ENCODE data around the gene ACOT2.
A peak's percentile ranks its signal among the peaks of the same experiment; 100 is the strongest.
"Not testable (repeated sequence)": the region's sequence is repeated elsewhere in the genome, so short reads cannot be mapped to it uniquely, and the experiment has no call there.

Gene ACOT2, protein sequence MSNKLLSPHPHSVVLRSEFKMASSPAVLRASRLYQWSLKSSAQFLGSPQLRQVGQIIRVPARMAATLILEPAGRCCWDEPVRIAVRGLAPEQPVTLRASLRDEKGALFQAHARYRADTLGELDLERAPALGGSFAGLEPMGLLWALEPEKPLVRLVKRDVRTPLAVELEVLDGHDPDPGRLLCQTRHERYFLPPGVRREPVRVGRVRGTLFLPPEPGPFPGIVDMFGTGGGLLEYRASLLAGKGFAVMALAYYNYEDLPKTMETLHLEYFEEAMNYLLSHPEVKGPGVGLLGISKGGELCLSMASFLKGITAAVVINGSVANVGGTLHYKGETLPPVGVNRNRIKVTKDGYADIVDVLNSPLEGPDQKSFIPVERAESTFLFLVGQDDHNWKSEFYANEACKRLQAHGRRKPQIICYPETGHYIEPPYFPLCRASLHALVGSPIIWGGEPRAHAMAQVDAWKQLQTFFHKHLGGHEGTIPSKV

DNA sequence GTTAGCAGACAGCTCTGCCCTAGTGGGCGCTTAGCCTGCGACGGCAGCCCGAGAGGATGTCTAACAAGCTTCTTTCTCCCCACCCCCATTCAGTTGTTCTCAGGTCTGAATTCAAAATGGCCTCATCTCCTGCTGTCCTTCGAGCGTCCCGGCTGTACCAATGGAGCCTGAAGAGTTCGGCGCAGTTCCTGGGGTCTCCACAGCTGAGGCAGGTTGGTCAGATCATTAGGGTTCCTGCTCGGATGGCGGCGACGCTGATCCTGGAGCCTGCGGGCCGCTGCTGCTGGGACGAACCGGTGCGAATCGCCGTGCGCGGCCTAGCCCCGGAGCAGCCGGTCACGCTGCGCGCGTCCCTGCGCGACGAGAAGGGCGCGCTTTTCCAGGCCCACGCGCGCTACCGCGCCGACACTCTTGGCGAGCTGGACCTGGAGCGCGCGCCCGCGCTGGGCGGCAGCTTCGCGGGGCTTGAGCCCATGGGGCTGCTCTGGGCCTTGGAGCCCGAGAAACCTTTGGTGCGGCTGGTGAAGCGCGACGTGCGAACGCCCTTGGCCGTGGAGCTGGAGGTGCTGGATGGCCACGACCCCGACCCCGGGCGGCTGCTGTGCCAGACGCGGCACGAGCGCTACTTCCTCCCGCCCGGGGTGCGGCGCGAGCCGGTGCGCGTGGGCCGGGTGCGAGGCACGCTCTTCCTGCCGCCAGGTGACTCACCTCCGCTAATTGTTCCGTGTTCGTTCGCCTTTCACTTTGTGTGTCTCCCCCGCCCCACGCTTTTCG, at the start of gene ACOT2:
Gene ACOT2, plus strand, starts transcription at position 29 of the 774 bp plus-strand sequence. Its CDS starts 28 bp downstream, at position 57.
- peak in 13 of 14 donors; percentile 20 to 84 (median 59) for DNase-seq

DNA sequence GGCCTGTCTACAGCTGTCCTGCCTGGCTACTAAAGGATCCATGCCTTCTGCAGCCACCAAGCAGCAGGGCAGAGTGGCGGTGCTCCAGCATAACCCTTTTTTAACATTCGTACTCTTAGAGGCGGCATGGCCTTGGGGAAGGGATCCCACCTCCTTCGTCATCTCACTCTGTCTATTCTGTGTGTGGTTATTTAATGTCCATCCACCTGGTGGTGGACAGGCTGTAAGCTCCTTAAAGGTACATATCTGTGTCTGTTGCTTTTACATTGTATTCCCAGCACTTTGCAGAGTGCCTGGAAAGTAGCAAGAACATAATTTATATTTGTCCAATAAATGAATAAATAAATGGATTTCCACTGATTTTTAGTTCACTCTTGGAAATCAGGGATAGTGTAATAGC, 47.8 kb upstream of the ACOT2 start:
- no peak for DNase-seq

DNA sequence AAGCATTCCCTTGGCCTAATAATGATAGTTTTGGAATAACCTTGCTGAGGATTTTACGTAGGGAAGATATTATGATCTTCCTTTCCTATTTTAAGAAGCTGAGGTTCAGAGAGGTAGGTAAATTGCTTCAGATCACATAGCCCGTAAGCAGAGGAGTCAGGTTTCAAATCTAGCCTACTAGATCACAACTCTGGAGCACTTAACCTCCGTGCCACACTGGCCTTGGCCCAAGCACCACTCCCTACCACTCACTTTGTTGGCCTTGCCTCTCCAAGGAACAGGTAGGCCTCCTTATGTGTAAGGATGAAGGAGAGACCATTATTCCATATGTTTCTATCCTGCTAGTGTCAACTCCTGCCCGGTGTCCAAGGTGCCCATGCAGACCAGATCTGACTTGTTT, 44.5 kb upstream of the ACOT2 start:
- DNase-seq, result no peak

DNA sequence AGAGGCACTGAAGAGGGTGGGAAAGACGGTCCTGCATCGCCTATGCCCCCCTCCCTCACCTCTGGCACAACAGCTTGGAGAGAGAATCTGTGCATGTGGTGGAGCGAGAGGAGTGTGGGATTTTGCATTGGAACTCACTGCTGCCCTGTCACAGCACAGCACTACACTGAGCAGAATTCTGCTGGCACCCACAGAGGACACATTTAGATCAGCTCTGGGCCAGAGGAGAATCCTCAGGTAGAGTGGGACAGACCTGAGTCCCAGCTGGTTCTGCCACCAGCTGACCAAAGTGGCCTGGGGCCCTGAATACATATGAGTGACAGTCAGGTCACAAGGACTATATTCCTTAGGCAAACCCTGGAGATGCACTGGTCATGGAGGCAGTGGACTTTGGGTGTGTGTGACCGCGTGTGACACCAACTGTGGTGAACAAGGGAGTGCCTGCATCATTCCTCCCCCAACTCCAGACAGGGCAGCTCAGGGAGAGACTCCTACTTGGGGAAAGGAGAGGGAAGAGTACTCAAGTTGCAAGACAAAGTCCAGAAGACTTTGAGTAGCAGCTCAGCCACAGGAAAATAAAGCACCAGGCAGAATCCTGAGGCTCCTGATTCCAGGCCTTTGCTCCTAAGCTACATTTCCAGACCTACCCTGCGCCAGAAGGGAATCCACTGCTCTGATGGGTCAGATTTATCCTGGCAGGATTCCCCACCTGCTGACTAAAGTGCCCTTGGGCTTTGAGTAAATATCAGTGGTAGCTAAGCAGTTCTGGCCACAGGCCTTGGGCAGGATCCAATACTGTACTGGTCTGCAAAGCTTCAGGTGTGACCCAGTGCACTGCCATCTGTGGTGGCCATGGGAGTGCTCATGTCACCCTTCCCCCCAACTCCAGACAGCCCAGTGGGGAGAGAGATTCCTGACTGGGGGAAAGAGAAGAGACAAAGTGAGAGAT, 42.7 kb upstream of the ACOT2 start:
- no peak for DNase-seq

DNA sequence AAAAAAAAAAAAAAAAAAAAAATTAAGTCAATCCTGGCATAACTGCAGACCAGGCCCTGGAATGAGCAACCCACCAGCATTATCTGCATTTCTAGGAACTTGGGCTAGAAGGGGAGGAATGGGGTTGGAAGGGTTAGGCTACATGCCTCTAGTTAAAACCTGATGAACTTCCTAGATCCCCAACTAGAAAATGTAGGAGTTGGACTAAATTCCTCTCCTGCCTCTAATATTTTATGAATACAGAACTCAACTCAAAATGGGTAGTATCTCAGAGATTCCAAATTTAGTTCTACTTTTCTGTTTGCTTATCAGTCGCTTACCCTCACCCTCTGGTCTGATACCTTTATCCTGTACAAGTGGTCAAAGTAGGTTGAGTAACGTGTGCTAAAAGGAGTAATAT, 39.7 kb upstream of the ACOT2 start:
- DNase-seq, result not testable (repeated sequence)

DNA sequence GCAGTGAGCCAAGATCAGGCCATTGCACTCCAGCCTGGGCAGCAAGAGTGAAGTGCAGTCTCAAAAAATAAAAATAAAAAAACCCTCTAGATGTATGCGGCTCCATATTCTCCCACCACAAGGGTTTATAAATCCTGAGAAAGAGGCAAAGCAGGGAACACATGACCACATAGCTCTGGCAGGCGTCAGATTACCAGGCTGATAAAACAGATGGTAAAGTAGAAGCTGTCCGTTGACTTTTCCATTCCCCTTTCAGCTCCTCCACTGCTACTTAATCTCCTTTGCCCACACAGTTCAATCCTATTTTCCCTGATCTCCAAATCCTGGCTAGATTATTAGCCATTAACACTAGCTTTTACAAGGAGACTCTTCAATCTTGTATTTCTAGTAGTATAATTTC, 37.0 kb upstream of the ACOT2 start:
- DNase-seq, result not testable (repeated sequence)

DNA sequence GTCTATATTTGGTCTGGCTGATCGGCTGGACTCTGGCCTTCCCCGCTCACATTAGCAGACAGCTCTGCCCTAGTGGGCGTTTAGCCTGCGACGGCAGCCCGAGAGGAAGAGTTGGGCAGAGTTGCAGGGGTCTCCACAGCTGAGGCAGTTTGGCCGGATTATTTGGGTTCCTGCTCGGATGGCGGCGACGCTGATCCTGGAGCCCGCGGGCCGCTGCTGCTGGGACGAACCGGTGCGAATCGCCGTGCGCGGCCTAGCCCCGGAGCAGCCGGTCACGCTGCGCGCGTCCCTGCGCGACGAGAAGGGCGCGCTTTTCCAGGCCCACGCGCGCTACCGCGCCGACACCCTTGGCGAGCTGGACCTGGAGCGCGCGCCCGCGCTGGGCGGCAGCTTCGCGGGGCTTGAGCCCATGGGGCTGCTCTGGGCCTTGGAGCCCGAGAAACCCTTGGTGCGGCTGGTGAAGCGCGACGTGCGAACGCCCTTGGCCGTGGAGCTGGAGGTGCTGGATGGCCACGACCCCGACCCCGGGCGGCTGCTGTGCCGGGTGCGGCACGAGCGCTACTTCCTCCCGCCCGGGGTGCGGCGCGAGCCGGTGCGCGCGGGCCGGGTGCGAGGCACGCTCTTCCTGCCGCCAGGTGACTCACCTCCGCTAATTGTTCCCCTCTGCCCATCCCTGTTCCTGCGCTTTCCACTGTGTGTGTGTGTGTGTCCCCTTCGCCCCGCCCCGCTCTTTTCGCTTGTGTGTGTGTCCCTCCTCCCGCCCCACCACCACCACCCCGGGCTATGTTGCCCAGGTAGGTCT, 31.6 kb upstream of the ACOT2 start:
- DNase-seq, result peak in 4 of 14 donors; percentile 29 to 41 (median 32)

DNA sequence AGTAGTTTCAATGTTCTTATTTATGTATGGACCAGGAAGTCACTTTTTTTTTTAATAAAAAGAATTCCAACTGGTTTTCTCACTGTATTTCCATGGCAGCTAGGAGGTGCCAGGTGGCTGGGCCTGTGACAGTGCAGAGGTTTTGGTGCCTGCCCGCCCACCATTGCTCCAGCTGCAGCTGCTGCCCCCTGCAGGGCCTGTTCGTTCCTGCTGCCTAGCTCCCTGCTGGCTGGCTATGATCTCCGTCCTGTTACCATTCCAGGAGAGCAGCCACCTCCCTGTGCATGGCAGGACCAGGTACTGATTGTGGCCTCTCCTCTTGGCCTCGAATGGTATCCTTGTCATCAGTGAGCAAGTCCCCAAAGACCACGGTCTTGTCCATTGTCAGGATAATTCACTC, 30.0 kb upstream of the ACOT2 start:
- peak in 1 of 14 donors; percentile 3 for DNase-seq

DNA sequence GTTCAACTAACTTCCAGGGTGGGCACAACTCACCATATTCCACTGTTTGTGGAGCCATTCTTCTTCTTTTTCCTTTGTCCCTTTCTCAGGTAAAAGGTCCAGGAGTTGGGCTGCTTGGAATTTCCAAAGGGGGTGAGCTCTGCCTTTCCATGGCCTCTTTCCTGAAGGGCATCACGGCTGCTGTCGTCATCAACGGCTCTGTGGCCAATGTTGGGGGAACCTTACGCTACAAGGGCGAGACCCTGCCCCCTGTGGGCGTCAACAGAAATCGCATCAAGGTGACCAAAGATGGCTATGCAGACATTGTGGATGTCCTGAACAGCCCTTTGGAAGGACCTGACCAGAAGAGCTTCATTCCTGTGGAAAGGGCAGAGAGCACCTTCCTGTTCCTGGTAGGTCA, 26.1 kb upstream of the ACOT2 start:
- DNase-seq, result not testable (repeated sequence)

DNA sequence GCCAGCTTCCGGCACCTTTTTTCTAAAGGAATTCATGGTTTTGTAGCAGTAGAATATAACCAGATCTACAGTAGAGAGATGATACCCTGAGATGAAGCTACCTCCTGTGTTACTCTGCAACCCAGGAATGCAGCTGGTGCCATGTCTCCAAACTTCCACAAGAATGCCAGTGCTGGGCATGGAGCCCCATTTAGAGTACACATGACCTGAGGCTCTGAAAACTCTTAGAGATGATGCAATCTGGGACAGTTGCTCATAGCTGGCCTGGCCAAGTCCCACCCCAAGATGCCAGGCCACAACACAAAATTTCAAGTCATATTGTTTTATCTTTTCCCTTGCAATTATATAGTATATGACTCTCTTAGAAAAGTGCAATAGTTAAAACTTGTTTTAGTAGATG, 23.7 kb upstream of the ACOT2 start:
- not testable (repeated sequence) for DNase-seq

DNA sequence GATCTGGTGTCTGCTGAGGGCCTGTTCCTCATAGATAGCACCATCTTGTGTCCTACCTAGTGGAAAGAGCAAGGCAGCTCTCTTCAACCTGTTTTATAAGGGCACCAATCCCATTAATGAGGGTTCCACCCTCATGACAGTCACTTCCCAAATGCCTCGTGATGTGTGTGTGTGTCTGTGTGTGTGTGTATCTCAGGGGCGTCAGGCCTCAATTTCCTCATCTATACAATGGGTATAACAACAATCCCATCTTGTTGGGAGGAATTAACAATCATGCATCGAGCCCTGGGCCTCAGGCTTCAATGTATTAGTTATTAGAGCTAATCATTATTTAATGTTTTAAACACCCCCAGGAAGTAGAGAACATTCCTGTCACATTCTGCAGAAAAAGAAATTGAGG, 19.9 kb upstream of the ACOT2 start:
- not testable (repeated sequence) for DNase-seq

DNA sequence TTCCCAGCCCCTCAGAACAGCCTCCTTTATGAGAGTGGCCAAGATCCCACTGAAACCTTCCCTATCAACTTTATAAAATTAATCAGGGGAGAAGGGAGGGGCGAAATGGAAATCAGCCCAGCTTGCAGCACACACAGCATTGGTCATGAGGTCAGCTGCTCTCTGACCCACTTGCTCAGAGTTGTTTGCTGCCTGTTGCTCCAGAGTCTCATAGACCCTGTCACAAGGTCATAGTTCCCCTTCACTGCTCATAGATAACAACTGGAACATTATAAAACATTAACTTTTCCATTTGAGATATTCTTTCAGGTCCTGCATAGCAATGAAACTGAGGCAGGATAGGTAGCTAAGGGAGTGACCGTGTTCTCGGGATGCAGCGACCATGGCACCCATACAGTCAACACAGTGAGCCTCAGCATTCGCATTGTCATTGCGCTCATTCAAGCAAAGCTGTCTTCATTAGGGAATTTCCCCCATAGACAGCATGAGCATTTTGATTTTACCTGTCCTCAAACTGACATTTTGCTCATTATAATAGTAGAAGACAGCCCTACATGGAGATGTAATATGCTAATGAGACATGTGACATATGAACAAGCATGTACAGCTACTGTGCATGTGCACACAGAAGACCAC, 19.0 kb upstream of the ACOT2 start:
- not testable (repeated sequence) for DNase-seq

DNA sequence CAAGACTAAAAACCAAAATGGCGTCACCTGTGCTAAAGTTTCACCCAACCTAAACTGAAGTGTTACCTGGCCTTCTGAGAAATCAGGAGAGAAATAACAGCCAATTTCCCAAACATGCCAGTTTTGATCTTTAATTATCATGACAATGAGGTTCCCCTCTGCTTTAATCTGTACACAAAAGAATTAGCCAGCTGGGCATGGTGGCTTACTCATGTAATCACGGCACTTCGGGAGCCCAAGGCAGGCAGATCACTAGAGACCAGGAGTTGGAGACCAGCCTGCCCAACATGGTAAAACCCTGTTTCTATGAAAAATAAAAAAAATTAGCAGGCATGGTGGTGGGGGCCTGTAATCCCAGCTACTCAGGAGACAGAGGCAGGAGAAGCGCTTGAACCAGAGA, 15.2 kb upstream of the ACOT2 start:
- DNase-seq, result no peak

DNA sequence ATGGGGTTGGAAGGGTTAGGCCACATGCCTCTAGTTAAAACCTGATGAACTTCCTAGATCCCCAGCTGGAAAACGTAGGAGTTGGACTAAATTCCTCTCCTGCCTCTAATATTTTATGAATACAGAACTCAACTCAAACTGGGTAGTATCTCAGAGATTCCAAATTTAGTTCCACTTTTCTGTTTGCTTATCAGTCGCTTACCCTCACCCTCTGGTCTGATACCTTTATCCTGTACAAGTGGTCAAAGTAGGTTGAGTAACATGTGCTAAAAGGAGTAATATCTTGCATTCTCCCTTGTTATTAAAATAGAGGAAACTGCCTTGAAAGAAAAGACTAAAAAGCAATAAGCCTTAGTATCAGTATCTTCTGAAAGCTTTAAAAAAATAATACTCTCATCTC, 11.8 kb upstream of the ACOT2 start:
- DNase-seq, result not testable (repeated sequence)

DNA sequence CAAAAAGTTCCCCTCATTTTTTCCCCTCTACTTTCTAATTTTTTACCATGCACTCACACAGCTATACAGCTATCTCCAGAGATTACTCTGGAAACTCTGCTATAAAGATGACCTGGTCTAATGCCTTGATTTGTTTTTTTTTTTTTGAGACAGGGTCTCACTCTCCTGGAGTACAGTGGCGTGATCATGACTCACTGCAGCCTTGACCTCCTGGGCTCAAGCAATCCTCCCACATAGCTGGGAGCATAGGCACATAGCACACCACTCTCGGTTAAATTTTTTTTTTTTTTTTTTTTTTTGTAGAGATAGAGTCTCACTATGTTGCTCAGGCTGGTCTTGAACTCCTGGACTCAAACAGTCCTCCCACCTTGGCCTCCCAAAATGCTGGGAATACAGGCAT, 10.8 kb upstream of the ACOT2 start:
- not testable (repeated sequence) for DNase-seq

DNA sequence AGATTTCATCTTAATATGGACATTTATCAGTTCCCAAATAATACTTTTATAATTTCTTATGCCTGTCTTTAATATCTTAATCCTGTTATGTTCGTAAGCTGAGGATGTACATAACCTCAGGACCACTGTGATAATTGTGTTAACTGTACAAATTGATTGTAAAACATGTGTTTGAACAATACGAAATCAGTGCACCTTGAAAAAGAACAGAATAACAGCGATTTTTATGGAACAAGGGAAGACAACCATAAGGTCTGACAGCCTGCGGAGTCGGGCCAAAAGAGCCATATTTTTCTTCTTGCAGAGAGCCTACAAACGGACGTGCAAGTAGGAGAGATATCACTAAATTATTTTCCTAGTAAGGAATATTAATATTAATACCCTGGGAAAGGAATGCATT, 6.8 kb upstream of the ACOT2 start:
- not testable (repeated sequence) for DNase-seq

DNA sequence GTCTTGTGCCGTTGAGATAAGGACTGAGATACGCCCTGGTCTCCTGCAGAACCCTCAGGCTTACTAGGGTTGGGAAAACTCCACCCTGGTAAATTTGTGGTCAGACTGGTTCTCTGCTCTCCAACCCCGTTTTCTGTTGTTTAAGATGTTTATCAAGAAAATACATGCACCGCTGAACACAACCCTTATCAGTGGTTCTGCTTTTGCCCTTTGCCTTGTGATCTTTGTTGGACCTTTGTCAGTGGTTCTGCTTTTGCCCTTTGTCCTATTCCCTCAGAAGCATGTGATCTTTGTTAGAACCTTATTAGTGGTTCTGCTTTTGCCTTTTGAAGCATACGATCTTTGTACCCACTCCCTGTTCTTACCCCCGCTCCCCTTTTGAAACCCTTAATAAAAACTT, 6.3 kb upstream of the ACOT2 start:
- not testable (repeated sequence) for DNase-seq

DNA sequence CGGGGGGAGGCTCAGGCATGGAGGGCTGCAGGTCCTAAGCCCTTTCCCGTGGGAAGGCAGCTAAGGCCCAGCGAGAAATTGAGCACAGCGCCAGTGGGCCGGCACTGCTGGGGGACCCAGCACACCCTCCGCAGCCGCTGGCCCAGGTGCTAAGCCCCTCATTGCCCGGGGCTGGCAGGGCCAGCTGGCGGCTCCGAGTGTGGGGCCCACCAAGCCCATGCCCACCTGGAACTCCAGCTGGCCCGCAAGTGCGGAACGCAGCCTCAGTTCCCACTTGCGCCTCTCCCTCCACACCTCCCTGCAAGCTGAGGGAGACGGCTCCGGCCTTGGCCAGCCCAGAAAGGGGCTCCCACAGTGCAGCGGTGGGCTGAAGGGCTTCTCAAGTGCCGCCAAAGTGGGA, 2.6 kb upstream of the ACOT2 start:
- not testable (repeated sequence) for DNase-seq

DNA sequence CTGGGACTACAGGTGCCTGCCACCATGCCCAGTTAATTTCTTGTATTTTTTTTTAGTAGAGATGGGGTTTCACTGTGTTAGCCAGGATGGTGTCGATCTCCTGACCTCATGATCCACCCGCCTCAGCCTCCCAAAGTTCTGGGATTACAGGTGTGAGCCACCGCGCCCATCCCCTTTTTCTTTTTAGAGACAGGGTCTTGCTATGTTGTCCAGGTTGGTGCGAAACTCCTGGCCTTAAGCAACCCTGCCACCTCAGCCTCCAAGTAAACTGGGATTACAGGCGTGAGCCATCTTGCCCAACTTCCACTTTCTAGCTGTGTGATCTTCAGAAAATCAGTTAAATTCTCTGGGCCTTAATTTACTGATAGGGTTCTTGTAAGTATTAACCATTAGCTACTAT, 2.1 kb upstream of the ACOT2 start:
- DNase-seq, result not testable (repeated sequence)

DNA sequence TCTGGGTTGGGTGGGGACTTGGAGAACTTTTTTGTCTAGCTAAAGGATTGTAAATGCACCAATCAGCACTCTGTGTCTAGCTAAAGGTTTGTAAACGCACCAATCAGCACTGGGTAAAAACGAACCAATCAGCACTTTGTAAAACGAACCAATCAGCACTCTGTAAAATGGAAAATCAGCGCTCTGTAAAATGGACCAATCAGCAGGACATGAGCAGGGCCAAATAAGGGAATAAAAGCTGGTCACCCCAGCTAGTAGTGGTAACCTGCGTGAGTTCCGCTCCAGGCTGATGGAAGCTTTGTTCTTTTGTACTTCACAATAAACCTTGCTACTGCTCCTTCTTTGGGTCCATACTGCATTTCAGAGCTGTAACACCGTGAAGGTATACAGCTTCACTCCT, 1.7 kb upstream of the ACOT2 start:
- no peak for DNase-seq

Measured in C1 segment of cervical spinal cord (tissue), 14 donors.